HG03571 (cell line): Measurements from ENCODE around the gene ZNF695.
"Not testable (repeated sequence)": the region's sequence is repeated elsewhere in the genome, so short reads cannot be mapped to it uniquely, and the experiment has no call there.

ENCODE experiments used
- ATAC-seq: cut with Tn5 transposase; IDR thresholded peaks from one replicate; pipeline ENCODE4 v1.9.1; 2021; ENCODE audit not compliant: unreplicated experiment

The ZNF695 gene

GRCh38 chr1:247007511-247008405 lies at the start of gene ZNF695:
TSS of gene ZNF695 (minus strand) at chr1:247008057. CDS start at chr1:247007908, 149 bp downstream.
- no peak for ATAC-seq

- no peak for ATAC-seq
Observed at GRCh38 chr1:247056071-247056470, 48.2 kb upstream of the ZNF695 start.

GRCh38 chr1:247054992-247055415 lies 47.1 kb upstream of the ZNF695 start:
- no peak for ATAC-seq

GRCh38 chr1:247047702-247048101 lies 39.8 kb upstream of the ZNF695 start:
- no peak for ATAC-seq

GRCh38 chr1:247047260-247047659 lies 39.4 kb upstream of the ZNF695 start:
- no peak for ATAC-seq

GRCh38 chr1:247043406-247043805 lies 35.5 kb upstream of the ZNF695 start:
- ATAC-seq: no peak

- ATAC-seq: no peak
Observed at GRCh38 chr1:247037511-247038320, 29.9 kb upstream of the ZNF695 start.

GRCh38 chr1:247032306-247032705 lies 24.4 kb upstream of the ZNF695 start:
- not testable (repeated sequence) for ATAC-seq

- not testable (repeated sequence) for ATAC-seq
Observed at GRCh38 chr1:247024658-247025057, 16.8 kb upstream of the ZNF695 start.

- ATAC-seq: no peak
Observed at GRCh38 chr1:247013391-247013790, 5.5 kb upstream of the ZNF695 start.

GRCh38 chr1:247008406-247008799 lies 546 bp upstream of the ZNF695 start:
- ATAC-seq: no peak

GRCh38 chr1:247004081-247004480 lies 3.8 kb downstream of the ZNF695 start:
- ATAC-seq: not testable (repeated sequence)

GRCh38 chr1:246989901-246990300 lies 18.0 kb downstream of the ZNF695 start:
- ATAC-seq: no peak

GRCh38 chr1:246988316-246988715 lies 19.5 kb downstream of the ZNF695 start:
- ATAC-seq: no peak

- ATAC-seq: no peak
Observed at GRCh38 chr1:246987083-246987690, 20.7 kb downstream of the ZNF695 start.

- no peak for ATAC-seq
Observed at GRCh38 chr1:246978785-246979184, 29.1 kb downstream of the ZNF695 start.

- no peak for ATAC-seq
Observed at GRCh38 chr1:246978281-246978680, 29.6 kb downstream of the ZNF695 start.

GRCh38 chr1:246971969-246972368 lies 35.9 kb downstream of the ZNF695 start:
- ATAC-seq: no peak

- ATAC-seq: no peak
Observed at GRCh38 chr1:246971090-246971721, 36.7 kb downstream of the ZNF695 start.

- no peak for ATAC-seq
Observed at GRCh38 chr1:246969621-246970020, 38.2 kb downstream of the ZNF695 start.

- ATAC-seq: no peak
Observed at GRCh38 chr1:246966502-246966901, 41.4 kb downstream of the ZNF695 start.
